HG03060 (cell line): Measurements from ENCODE around the gene MADCAM1.

ENCODE experiments used
- ATAC-seq: cut with Tn5 transposase; IDR thresholded peaks from one replicate; pipeline ENCODE4 v1.9.1; 2021; ENCODE audit warnings: low read depth, moderate number of reproducible peaks; ENCODE audit not compliant: unreplicated experiment

MADCAM1 gene

DNA sequence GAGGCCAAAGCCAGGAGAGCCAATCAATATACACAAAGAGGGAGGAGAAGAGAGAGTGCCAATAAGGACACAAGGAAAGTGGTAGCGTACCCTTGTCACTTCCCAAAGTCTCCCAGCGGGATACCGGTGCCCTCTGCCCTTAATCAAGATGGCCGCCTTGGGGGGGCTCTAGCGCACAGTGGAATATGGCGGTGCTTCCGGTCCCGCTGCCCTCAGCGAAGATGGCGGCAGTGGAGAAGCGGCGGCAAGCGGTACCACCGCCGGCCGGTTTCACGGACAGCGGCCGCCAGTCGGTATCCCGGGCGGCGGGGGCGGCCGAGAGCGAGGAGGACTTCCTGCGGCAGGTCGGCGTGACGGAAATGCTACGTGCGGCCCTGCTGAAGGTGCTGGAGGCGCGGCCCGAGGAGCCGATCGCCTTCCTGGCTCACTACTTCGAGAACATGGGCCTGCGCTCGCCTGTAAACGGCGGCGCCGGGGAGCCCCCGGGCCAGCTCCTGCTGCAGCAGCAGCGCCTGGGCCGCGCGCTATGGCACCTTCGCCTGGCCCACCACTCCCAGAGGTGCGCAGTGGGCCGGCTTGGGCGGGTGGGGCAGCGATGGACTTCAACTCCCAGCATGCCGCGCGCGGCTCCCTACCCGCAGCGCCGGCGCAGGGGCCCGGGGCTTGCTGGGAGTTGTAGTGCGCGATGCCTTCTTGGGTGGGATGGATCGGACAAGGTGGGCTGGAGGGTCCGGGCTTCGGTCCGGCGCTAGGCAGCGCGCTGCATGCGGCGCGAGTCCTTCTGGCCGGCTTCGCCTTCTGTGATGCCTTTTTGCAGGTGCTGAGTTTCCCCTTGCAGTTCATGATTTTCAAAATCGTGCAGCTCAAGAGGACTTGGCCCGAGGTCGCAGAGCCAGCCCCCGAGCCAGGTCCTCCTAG is 11.3 kb downstream of the MADCAM1 start, which contains the start of gene TPGS1:
TPGS1 (plus strand) TSS at position 212 of the 918 bp plus-strand sequence; CDS start at position 222, 10 bp downstream.
- ATAC-seq: peak; percentile 29

GRCh38 chr19:508204-509150 is 12.2 kb downstream of the MADCAM1 start:
- no peak for ATAC-seq

DNA sequence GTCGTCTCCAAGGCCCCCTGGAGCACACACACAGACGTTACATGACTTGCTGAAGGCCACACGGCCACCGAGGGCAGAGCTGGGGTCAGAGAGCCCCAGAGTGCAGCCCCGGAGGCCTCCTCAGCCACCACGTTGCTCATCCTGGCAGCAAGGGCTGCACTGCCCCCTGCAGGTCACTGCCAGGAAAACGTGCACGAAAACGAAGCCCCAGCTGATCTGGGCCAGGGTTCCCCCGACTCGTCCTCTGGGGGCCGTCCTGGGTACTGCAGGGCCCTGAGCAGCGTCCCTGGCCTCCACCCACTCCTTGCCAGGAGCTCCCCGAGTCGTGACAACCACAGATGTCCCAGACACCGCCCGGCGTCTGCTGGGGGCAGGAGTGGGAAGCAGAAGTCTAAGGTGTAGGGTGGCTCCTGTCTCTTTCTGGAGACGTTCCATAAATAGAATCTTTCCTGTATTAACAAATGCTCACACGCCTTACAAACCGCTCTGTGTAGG is 14.4 kb downstream of the MADCAM1 start:
- no peak for ATAC-seq

GRCh38 chr19:511101-511851 is 15.0 kb downstream of the MADCAM1 start:
- no peak for ATAC-seq

GRCh38 chr19:512547-513365 is 16.5 kb downstream of the MADCAM1 start:
- no peak for ATAC-seq

DNA sequence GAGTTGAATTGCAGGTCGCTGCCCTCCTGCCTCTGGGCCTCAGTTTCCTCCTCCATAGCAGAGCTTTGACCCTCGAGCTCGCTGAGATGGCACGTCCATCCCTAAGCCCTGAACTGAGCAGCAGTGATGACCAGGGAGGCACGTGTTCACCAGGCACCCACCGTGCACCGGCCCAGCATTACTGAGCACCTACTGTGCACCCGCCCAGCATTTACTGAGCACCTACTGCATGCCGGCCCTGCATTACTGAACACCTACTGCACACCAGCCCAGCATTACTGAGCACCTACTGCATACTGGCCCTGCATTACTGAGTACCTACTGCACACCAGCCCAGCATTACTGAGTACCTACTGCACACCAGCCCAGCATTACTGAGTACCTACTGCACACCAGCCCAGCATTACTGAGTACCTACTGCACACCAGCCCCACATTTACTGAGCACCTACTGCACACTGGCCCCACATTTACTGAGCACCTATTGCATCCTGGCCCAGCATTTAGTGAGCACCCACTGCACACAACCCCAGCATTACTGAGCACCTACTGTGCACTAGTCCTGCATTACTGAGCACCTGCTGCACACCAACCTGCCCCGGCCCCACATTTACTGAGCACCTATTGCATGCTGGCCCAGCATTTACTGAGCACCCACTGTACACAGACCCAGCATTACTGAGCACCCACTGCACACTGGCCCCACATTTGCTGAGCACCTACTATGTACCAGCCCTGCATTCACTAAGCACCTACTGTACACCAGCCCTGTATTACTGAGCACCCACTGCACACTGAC is 17.3 kb downstream of the MADCAM1 start:
- ATAC-seq: no peak

GRCh38 chr19:514166-514663 is 17.9 kb downstream of the MADCAM1 start:
- ATAC-seq: no peak

DNA sequence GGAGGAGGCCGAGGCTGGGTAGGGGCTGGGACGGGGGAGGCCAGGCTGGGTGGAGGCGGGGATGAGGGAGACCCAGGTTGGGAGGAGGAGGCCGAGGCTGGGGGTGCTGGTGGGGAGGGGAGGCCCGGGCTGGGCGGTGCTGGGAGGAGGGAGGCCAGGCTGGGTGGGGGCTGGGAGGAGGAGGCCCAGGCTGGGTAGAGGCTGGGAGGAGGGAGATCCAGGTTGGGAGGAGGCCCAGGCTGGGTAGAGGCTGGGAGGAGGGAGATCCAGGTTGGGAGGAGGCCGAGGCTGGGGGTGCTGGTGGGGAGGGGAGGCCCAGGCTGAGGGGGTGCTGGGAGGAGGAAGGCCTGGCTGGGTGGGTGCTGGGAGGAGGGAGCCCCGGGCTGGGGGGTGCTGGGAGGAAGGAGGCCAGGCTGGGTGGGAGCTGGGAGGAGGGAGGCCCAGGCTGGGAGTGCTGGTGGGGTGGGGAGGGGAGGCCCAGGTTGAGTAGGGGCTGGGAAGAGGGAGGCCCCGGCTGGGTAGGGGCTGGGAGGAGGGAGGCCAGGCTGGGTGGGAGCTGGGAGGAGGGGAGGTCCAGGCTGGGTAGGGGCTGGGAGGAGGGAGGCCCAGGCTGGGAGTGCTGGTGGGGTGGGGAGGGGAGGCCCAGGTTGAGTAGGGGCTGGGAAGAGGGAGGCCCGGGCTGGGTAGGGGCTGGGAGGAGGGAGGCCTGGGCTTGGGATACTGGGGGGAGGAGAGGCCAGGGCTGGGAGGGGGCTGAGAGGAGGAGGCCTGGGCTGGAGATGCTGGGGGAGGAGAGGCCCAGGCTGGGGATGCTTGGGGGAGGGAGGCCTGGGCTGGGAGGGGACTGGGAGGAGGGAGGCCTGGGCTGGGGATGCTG is 21.7 kb downstream of the MADCAM1 start:
- ATAC-seq: no peak

GRCh38 chr19:518598-519231 is 22.4 kb downstream of the MADCAM1 start:
- ATAC-seq: no peak

DNA sequence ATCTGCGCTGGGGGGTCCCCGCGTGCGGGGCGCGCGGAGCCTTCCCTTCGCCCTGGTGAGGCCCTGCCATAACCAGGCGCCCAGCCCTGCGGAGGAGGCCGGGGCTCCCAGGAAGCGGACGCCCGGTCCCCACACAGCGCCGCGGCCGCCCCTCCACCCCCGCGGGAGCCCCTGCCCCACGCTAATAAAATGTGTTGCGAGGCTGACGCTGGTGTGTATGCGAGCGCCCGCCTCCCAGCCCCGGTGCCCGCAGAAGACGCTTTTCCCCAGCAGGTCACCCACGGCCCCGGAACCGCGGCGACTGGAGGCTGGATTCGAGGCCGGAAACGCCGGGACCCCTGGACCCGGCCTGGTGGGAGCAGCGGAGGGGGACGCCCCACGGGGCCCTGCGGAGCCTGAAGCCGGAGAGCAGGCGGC is 23.2 kb downstream of the MADCAM1 start:
- no peak for ATAC-seq

- no peak for ATAC-seq
Measured at GRCh38 chr19:522726-523125, 26.4 kb downstream of the MADCAM1 start.

GRCh38 chr19:524062-524674 is 27.9 kb downstream of the MADCAM1 start:
- no peak for ATAC-seq

GRCh38 chr19:525029-525428 is 28.7 kb downstream of the MADCAM1 start:
- ATAC-seq: no peak

GRCh38 chr19:525857-526419 is 29.7 kb downstream of the MADCAM1 start:
- no peak for ATAC-seq

GRCh38 chr19:530134-531008 is 34.1 kb downstream of the MADCAM1 start:
- no peak for ATAC-seq
